ENCODE measurements around the gene ISG20. TPM values are rescaled to one million over a fixed set of nuclear protein-coding genes. Genes with fewer than 3 reads are reported as not detected.

The ISG20 gene
- total RNA-seq, 4 donors from 2014 or later, result 6.1 to 15.1 (median 12.9) TPM

GRCh38 chr15:88634449-88634848 is 4.4 kb upstream of the ISG20 start:
- no peaks in the 10 kb centered on the region for H3K27me3 ChIP-seq
- no peaks in the 10 kb centered on the region for H3K9me3 ChIP-seq
- no peak for DNase-seq (ENCODE audit: low spot score in 2 of 2)
- no peak overlapping the region for H3K4me3 ChIP-seq
- TF ChIP-seq POLR2AphosphoS5 (IDR thresholded peaks at IDR 0.05) (no peak), EP300 (IDR thresholded peaks at IDR 0.05) (no peak), POLR2A (IDR thresholded peaks at IDR 0.05) (no peak)
- TF ChIP-seq, protein P1, sequence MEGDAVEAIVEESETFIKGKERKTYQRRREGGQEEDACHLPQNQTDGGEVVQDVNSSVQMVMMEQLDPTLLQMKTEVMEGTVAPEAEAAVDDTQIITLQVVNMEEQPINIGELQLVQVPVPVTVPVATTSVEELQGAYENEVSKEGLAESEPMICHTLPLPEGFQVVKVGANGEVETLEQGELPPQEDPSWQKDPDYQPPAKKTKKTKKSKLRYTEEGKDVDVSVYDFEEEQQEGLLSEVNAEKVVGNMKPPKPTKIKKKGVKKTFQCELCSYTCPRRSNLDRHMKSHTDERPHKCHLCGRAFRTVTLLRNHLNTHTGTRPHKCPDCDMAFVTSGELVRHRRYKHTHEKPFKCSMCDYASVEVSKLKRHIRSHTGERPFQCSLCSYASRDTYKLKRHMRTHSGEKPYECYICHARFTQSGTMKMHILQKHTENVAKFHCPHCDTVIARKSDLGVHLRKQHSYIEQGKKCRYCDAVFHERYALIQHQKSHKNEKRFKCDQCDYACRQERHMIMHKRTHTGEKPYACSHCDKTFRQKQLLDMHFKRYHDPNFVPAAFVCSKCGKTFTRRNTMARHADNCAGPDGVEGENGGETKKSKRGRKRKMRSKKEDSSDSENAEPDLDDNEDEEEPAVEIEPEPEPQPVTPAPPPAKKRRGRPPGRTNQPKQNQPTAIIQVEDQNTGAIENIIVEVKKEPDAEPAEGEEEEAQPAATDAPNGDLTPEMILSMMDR (IDR thresholded peaks at IDR 0.05), result no peak
- 90% methylated on average over 2 of the region's 2 CpGs for WGBS
- H3K4me1 ChIP-seq, result peaks cover 34% of the 10 kb centered on the region
- peaks cover 9% of the 10 kb centered on the region for H3K36me3 ChIP-seq
- no peak overlapping the region for H3K27ac ChIP-seq

GRCh38 chr15:88635318-88635717 is 3.5 kb upstream of the ISG20 start:
- Histone ChIP-seq H3K4me3 (no peak overlapping the region), H3K9me3 (no peaks in the 10 kb centered on the region), H3K4me1 (peaks cover 39% of the 10 kb centered on the region), H3K27me3 (no peaks in the 10 kb centered on the region), H3K27ac (peak overlapping the region; percentile 71), H3K36me3 (no peaks in the 10 kb centered on the region)
- TF ChIP-seq, protein P1 (IDR thresholded peaks at IDR 0.05), result no peak
- no peak for TF ChIP-seq POLR2AphosphoS5 (IDR thresholded peaks at IDR 0.05)
- no peak for TF ChIP-seq EP300 (IDR thresholded peaks at IDR 0.05)
- no peak for TF ChIP-seq POLR2A (IDR thresholded peaks at IDR 0.05)
- WGBS, result 75% methylated on average over 6 of the region's 6 CpGs
- DNase-seq (ENCODE audit: low spot score in 2 of 2), result no peak

GRCh38 chr15:88636050-88636449 is 2.8 kb upstream of the ISG20 start:
- Histone ChIP-seq H3K4me1 (peaks cover 41% of the 10 kb centered on the region), H3K27ac (peak overlapping the region; percentile 71), H3K36me3 (no peaks in the 10 kb centered on the region), H3K9me3 (no peaks in the 10 kb centered on the region), H3K27me3 (no peaks in the 10 kb centered on the region), H3K4me3 (no peak overlapping the region)
- DNase-seq (ENCODE audit: low spot score in 2 of 2), result peak in 1 of 2 donors; percentile 71
- TF ChIP-seq EP300 (IDR thresholded peaks at IDR 0.05), result no peak
- TF ChIP-seq POLR2AphosphoS5 (IDR thresholded peaks at IDR 0.05), result no peak
- TF ChIP-seq, protein P1 (IDR thresholded peaks at IDR 0.05), result no peak
- TF ChIP-seq POLR2A (IDR thresholded peaks at IDR 0.05), result peak in 1 of 2 donors; percentile 9
- WGBS, result 84% methylated on average over 11 of the region's 11 CpGs

- TF ChIP-seq EP300 (IDR thresholded peaks at IDR 0.05) (no peak), POLR2A (IDR thresholded peaks at IDR 0.05) (no peak), POLR2AphosphoS5 (IDR thresholded peaks at IDR 0.05) (no peak)
- TF ChIP-seq, protein P1 (IDR thresholded peaks at IDR 0.05), result no peak
- 79% methylated on average over 5 of the region's 5 CpGs for WGBS
- Histone ChIP-seq H3K4me3 (no peak overlapping the region), H3K9me3 (no peaks in the 10 kb centered on the region), H3K27ac (no peak overlapping the region), H3K4me1 (peaks cover 41% of the 10 kb centered on the region), H3K27me3 (no peaks in the 10 kb centered on the region), H3K36me3 (no peaks in the 10 kb centered on the region)
- DNase-seq (ENCODE audit: low spot score in 2 of 2), result peak in 1 of 2 donors; percentile 62
Measured at GRCh38 chr15:88636654-88637053, 2.2 kb upstream of the ISG20 start.

- Histone ChIP-seq H3K27me3 (no peaks in the 10 kb centered on the region), H3K36me3 (no peaks in the 10 kb centered on the region), H3K27ac (peak overlapping the region; percentile 81), H3K9me3 (no peaks in the 10 kb centered on the region), H3K4me1 (peaks cover 41% of the 10 kb centered on the region), H3K4me3 (no peak overlapping the region)
- TF ChIP-seq EP300 (IDR thresholded peaks at IDR 0.05), result no peak
- TF ChIP-seq, protein P1 (IDR thresholded peaks at IDR 0.05), result no peak
- no peak for TF ChIP-seq POLR2AphosphoS5 (IDR thresholded peaks at IDR 0.05)
- no peak for TF ChIP-seq POLR2A (IDR thresholded peaks at IDR 0.05)
- peak in 1 of 2 donors; percentile 43 for DNase-seq (ENCODE audit: low spot score in 2 of 2)
- 82% methylated on average over 7 of the region's 7 CpGs for WGBS
Measured at GRCh38 chr15:88637436-88637835, 1.4 kb upstream of the ISG20 start.
